Suprapubic skin (tissue), 4 donors: ENCODE measurements around the gene HBZ.

ENCODE experiments used
- CTCF ChIP-seq, 2 donors: fragments of 200-600 bp in 1 of 2; fragments of 450-650 bp in 1 of 2; sonication (generic) in 1 of 2; IDR thresholded peaks; one replicate each; pipeline ENCODE4 v1.5.1; 2016 to 2019; ENCODE audit warnings: antibody characterized with exemption in 2 of 2, mild to moderate bottlenecking in 1 of 2, moderate library complexity in 1 of 2
- EP300 ChIP-seq: sonication (generic); formaldehyde crosslinking; IDR thresholded peaks from one replicate; pipeline ENCODE4 v1.6.1; 2017; ENCODE audit warnings: antibody characterized with exemption
- POLR2A ChIP-seq, 2 donors: fragments of 450-650 bp; IDR thresholded peaks; one replicate each; pipeline ENCODE4 v1.6.1; 2017; ENCODE audit warnings: antibody characterized with exemption in 2 of 2, mild to moderate bottlenecking in 2 of 2, moderate library complexity in 2 of 2
- POLR2AphosphoS5 ChIP-seq, 3 donors: sonication (generic); formaldehyde crosslinking; IDR thresholded peaks; one replicate each; pipeline ENCODE4 v1.6.1; 2017; ENCODE audit warnings: antibody characterized with exemption in 3 of 3

GRCh38 chr16:185213-185612, 32.8 kb downstream of the HBZ start:
- TF ChIP-seq CTCF (IDR thresholded peaks at IDR 0.05), result no peak
- TF ChIP-seq POLR2AphosphoS5 (IDR thresholded peaks at IDR 0.05), result no peak
- TF ChIP-seq EP300, result no peak
- no peak for TF ChIP-seq POLR2A (IDR thresholded peaks at IDR 0.05)
